ENCODE data around the gene SLC13A3. TPM values are rescaled to one million over a fixed set of nuclear protein-coding genes. Genes with fewer than 3 reads are reported as not detected.

SLC13A3 gene
- total RNA-seq, 1 experiment from 2014 or later, result 17.5 TPM

DNA sequence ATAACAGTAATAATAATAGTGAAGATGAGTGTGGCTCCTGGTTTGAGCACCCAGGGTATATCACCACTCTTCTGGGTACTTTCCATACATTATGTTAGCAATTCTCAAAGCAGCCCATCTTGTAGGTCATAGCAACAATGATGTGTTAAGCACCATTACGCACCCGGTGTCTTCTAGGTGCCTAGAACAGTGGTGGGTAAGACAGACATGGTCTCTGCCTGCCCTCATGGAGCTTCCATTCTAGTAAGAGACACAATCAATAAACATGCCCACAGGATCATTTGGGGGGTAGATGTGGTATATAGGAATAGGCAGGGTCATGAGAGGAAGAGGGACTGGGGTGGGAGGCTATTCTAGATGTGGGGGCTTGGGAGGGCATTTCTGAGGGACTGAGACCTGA lies 79.8 kb downstream of the SLC13A3 start:
- Mint-ChIP-seq H3K4me3 (no peak overlapping the region), H3K4me1 (peaks cover 13% of the 10 kb centered on the region in 2 experiments; a peak in 3 of 4 replicates), H3K27ac (peak overlapping the region in 1 of 3 experiments; percentile 58; a peak in 1 of 7 replicates), H3K9me3 (no peaks in the 10 kb centered on the region; a peak in 1 of 5 replicates), H3K27me3 (ENCODE audit: low read depth) (no peaks in the 10 kb centered on the region), H3K36me3 (ENCODE audit: insufficient read depth in 1 of 3, low read depth in 3 of 3) (peaks cover 6 to 10% (median 9%) of the 10 kb centered on the region in 3 experiments; a peak in 6 of 7 replicates)
- Histone ChIP-seq H3K14ac (ENCODE audit: insufficient read depth, low read length) (no peak overlapping the region), H2BK15ac (ENCODE audit: low read depth, low read length) (no peak overlapping the region), H4K5ac (ENCODE audit: insufficient read length, low read depth, low read length) (no peak overlapping the region), H2BK5ac (ENCODE audit: insufficient read length, low read length) (no peak overlapping the region), H4K8ac (replicated peaks; ENCODE audit: insufficient read length, low read depth, low read length) (no peak overlapping the region), H2AK5ac (ENCODE audit: insufficient read length, low read length) (no peak overlapping the region), H3K4ac (ENCODE audit: low read depth, low read length) (no peak overlapping the region), H3K27ac (ENCODE audit: insufficient read length, low read depth, low read length) (no peak overlapping the region), H3K9ac (ENCODE audit: extremely low read depth, insufficient read length, low read length) (no peak overlapping the region), H3K9me3 (ENCODE audit: control insufficient read depth, low read depth, low read length) (no peaks in the 10 kb centered on the region), H2BK12ac (ENCODE audit: insufficient read length, low read depth, low read length) (no peak overlapping the region), H4K91ac (ENCODE audit: insufficient read length, low read depth, low read length) (no peak overlapping the region), H3K23me2 (ENCODE audit: insufficient read length, low read depth, low read length, poor library complexity, severe bottlenecking) (no peaks in the 10 kb centered on the region), H3K18ac (ENCODE audit: insufficient read length, low read depth, low read length) (no peak overlapping the region), H3K27me3 (ENCODE audit: insufficient read depth, low read length) (no peaks in the 10 kb centered on the region), H2BK120ac (ENCODE audit: low read depth, low read length, poor library complexity, severe bottlenecking) (no peak overlapping the region), H3T11ph (ENCODE audit: low read length) (no peak overlapping the region), H3K79me1 (ENCODE audit: insufficient read depth, low read depth, low read length, poor library complexity, severe bottlenecking) (no peaks in the 10 kb centered on the region), H3K56ac (ENCODE audit: insufficient read length, low read depth, low read length) (no peak overlapping the region), H2AFZ (ENCODE audit: low read length) (no peak overlapping the region), H3K4me2 (ENCODE audit: insufficient read depth, insufficient read length, low read length) (no peak overlapping the region), H3K4me1 (ENCODE audit: insufficient read depth, low read length) (no peaks in the 10 kb centered on the region), H4K20me1 (ENCODE audit: control insufficient read depth, insufficient read depth, insufficient read length) (no peaks in the 10 kb centered on the region), H3K23ac (ENCODE audit: insufficient read length, low read depth, low read length) (no peak overlapping the region), H2BK20ac (ENCODE audit: low read depth, low read length, poor library complexity, severe bottlenecking) (no peak overlapping the region), H3K79me2 (ENCODE audit: insufficient read depth, low read length) (no peaks in the 10 kb centered on the region)
- no peak for DNase-seq
- TF ChIP-seq, protein P1, sequence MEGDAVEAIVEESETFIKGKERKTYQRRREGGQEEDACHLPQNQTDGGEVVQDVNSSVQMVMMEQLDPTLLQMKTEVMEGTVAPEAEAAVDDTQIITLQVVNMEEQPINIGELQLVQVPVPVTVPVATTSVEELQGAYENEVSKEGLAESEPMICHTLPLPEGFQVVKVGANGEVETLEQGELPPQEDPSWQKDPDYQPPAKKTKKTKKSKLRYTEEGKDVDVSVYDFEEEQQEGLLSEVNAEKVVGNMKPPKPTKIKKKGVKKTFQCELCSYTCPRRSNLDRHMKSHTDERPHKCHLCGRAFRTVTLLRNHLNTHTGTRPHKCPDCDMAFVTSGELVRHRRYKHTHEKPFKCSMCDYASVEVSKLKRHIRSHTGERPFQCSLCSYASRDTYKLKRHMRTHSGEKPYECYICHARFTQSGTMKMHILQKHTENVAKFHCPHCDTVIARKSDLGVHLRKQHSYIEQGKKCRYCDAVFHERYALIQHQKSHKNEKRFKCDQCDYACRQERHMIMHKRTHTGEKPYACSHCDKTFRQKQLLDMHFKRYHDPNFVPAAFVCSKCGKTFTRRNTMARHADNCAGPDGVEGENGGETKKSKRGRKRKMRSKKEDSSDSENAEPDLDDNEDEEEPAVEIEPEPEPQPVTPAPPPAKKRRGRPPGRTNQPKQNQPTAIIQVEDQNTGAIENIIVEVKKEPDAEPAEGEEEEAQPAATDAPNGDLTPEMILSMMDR (conservative IDR thresholded peaks at IDR 0.05), result no peak
- WGBS (ENCODE audit: extremely low coverage, insufficient read length, low lambda C conversion rate), result no CpG with 5 or more reads among the region's 2 CpGs

Data from H9 (cell line).